WTC11 (cell line): ENCODE results near the gene LRRC27. TPM values are rescaled to one million over a fixed set of nuclear protein-coding genes. Genes with fewer than 3 reads are reported as not detected.

Experiments
- ATAC-seq: fragments of 200-7000 bp; cut with Tn5 transposase; 2 replicates; pipeline ENCODE4 v1.10.0; 2021; ENCODE audit warnings: mild to moderate bottlenecking, moderate library complexity
- CTCF ChIA-PET: fragments of 300-600 bp; sonication (Branson Sonifier 250); formaldehyde crosslinking; loops from one replicate; lab custom pipeline; 2021; ENCODE audit warnings: antibody characterized with exemption; lab: Charles Lee
- POLR2A ChIA-PET: fragments of 350-600 bp; sonication (Branson Sonifier 250); formaldehyde crosslinking; loops from one replicate; lab custom pipeline; 2021; ENCODE audit warnings: antibody characterized with exemption; lab: Charles Lee
- DNase-seq: peaks from one replicate; pipeline ENCODE4 v3.0.0; 2021; ENCODE audit warnings: low spot score
- H3K27ac Mint-ChIP-seq: 2 replicates; pipeline ENCODE4 v1.8.0; 2021; ENCODE audit warnings: mixed read lengths
- H3K27me3 Mint-ChIP-seq: 2 replicates; pipeline ENCODE4 v1.8.0; 2021; ENCODE audit warnings: low read depth, mild to moderate bottlenecking, moderate library complexity, mixed read lengths
- H3K36me3 Mint-ChIP-seq: 2 replicates; pipeline ENCODE4 v1.8.0; 2021; ENCODE audit warnings: mixed read lengths
- H3K4me1 Mint-ChIP-seq: 2 replicates; pipeline ENCODE4 v1.8.0; 2022; ENCODE audit warnings: mixed read lengths
- H3K4me3 Mint-ChIP-seq: 2 replicates; pipeline ENCODE4 v1.8.0; 2021; ENCODE audit warnings: mild to moderate bottlenecking, moderate library complexity, mixed read lengths
- H3K9me3 Mint-ChIP-seq: 2 replicates; pipeline ENCODE4 v1.8.0; 2021; ENCODE audit warnings: mixed read lengths
- ETV6 ChIP-seq: sonication (generic); formaldehyde crosslinking; IDR thresholded peaks from 2 replicates; pipeline ENCODE4 v1.8.1; 2022; ENCODE audit warnings: mild to moderate bottlenecking, missing genetic modification reagents
- JAZF1 ChIP-seq: fragments of 250-450 bp; sonication (Bioruptor Pico); IDR thresholded peaks from 2 replicates; pipeline ENCODE4 v1.9.0; 2021; ENCODE audit warnings: moderate library complexity, mild to moderate bottlenecking, inconsistent platforms
- RELA ChIP-seq: sonication (generic); formaldehyde crosslinking; IDR thresholded peaks from 2 replicates; pipeline ENCODE4 v1.8.1; 2022; ENCODE audit warnings: missing genetic modification reagents, mild to moderate bottlenecking, borderline replicate concordance
- TP53 ChIP-seq: sonication (generic); formaldehyde crosslinking; IDR thresholded peaks from 2 replicates; pipeline ENCODE4 v1.8.1; 2023; ENCODE audit warnings: mild to moderate bottlenecking, missing genetic modification reagents
- ZNF121 ChIP-seq: sonication (generic); formaldehyde crosslinking; IDR thresholded peaks from 2 replicates; pipeline ENCODE4 v1.8.0; 2023; ENCODE audit warnings: missing genetic modification reagents
- ZNF232 ChIP-seq: sonication (generic); formaldehyde crosslinking; IDR thresholded peaks from 2 replicates; pipeline ENCODE4 v1.8.0; 2022; ENCODE audit warnings: mild to moderate bottlenecking, missing genetic modification reagents
- ZNF317 ChIP-seq: sonication (generic); formaldehyde crosslinking; IDR thresholded peaks from 2 replicates; pipeline ENCODE4 v1.8.1; 2023; ENCODE audit warnings: low read depth, mild to moderate bottlenecking, moderate library complexity, missing genetic modification reagents, borderline replicate concordance
- total RNA-seq: library from RNA; stranded (reverse); gene quantifications from 3 replicates; pipeline ENCODE4 v1.2.3, GENCODE V29; 2021
- TF ChIP-seq, protein P1 (sequence below): sonication (generic); formaldehyde crosslinking; IDR thresholded peaks from 2 replicates; pipeline ENCODE4 v1.8.1; 2022; ENCODE audit warnings: mild to moderate bottlenecking, moderate library complexity, missing genetic modification reagents
- TF ChIP-seq, protein P2 (sequence below): sonication (generic); formaldehyde crosslinking; IDR thresholded peaks from 2 replicates; pipeline ENCODE4 v1.8.1; 2023; ENCODE audit warnings: mild to moderate bottlenecking, missing genetic modification reagents, borderline replicate concordance
- TF ChIP-seq, protein P3 (sequence below): sonication (generic); formaldehyde crosslinking; IDR thresholded peaks from 2 replicates; pipeline ENCODE4 v1.8.0; 2023; ENCODE audit warnings: mild to moderate bottlenecking, missing genetic modification reagents
- TF ChIP-seq, protein P4 (sequence below): fragments of 250-450 bp; sonication (Bioruptor Pico); IDR thresholded peaks from 2 replicates; pipeline ENCODE4 v1.8.0; 2021; ENCODE audit warnings: mild to moderate bottlenecking

The LRRC27 gene
- total RNA-seq, 1 experiment from 2014 or later, result 4.4 TPM

DNA sequence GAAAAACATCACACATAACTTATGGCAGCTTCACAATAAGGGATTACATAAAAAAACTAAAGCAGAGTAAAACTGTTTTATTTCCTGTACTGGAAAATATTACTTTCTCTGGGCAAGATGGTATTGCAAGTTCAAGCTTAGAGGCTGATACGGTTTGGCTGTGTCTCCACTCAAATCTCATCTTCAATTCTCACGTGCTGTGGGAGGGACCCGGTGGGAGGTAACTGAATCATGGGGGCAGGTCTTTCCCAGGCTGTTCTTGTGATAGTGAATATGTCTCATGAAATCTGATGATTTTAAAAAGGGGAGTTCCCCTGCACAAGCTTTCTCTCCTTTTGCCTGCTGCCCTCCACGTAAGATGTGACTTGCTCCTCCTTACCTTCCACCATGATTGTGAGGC lies 5.1 kb upstream of the LRRC27 start (continued):
- TF ChIP-seq, protein P1, sequence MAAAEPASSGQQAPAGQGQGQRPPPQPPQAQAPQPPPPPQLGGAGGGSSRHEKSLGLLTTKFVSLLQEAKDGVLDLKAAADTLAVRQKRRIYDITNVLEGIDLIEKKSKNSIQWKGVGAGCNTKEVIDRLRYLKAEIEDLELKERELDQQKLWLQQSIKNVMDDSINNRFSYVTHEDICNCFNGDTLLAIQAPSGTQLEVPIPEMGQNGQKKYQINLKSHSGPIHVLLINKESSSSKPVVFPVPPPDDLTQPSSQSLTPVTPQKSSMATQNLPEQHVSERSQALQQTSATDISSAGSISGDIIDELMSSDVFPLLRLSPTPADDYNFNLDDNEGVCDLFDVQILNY (CRISPR knock-in tag), result no peak

DNA sequence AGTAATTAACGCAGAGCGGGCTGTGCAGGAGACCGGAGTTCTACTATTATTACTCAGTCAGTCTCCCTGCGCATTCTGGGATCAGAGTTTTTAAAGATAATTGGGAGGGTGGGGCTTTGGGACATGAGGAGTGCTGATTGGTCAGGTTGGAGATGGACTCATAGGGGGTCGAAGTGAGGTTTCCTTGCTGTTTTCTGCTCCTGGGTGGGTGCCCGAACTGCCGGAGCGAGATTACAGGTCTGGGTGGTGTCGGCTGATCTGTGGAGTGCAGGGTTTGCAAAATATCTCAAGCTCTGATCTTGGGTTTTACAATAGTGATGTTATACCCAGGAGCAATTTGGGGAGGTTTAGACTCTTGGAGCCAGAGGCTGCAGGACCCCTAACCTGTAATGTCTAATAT lies 3.9 kb upstream of the LRRC27 start:
- H3K4me1 Mint-ChIP-seq, result peaks cover 36% of the 10 kb centered on the region
- H3K27ac Mint-ChIP-seq, result peak overlapping the region; percentile 74; the same call in 1 of the 2 replicates
- ChIA-PET CTCF (no interaction called here), POLR2A (no interaction called here)
- H3K4me3 Mint-ChIP-seq, result no peak overlapping the region
- TF ChIP-seq, protein P2, sequence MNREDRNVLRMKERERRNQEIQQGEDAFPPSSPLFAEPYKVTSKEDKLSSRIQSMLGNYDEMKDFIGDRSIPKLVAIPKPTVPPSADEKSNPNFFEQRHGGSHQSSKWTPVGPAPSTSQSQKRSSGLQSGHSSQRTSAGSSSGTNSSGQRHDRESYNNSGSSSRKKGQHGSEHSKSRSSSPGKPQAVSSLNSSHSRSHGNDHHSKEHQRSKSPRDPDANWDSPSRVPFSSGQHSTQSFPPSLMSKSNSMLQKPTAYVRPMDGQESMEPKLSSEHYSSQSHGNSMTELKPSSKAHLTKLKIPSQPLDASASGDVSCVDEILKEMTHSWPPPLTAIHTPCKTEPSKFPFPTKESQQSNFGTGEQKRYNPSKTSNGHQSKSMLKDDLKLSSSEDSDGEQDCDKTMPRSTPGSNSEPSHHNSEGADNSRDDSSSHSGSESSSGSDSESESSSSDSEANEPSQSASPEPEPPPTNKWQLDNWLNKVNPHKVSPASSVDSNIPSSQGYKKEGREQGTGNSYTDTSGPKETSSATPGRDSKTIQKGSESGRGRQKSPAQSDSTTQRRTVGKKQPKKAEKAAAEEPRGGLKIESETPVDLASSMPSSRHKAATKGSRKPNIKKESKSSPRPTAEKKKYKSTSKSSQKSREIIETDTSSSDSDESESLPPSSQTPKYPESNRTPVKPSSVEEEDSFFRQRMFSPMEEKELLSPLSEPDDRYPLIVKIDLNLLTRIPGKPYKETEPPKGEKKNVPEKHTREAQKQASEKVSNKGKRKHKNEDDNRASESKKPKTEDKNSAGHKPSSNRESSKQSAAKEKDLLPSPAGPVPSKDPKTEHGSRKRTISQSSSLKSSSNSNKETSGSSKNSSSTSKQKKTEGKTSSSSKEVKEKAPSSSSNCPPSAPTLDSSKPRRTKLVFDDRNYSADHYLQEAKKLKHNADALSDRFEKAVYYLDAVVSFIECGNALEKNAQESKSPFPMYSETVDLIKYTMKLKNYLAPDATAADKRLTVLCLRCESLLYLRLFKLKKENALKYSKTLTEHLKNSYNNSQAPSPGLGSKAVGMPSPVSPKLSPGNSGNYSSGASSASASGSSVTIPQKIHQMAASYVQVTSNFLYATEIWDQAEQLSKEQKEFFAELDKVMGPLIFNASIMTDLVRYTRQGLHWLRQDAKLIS (CRISPR knock-in tag), result no peak
- TF ChIP-seq JAZF1 (CRISPR knock-in tag), result no peak
- DNase-seq (no peak), ATAC-seq (no peak)
- 0 out of 2 replicates have a peak, but pooled peaks cover 12% of the 10 kb centered on the region for H3K9me3 Mint-ChIP-seq
- peaks cover 32% of the 10 kb centered on the region for H3K36me3 Mint-ChIP-seq
- peaks cover 6% of the 10 kb centered on the region for H3K27me3 Mint-ChIP-seq

DNA sequence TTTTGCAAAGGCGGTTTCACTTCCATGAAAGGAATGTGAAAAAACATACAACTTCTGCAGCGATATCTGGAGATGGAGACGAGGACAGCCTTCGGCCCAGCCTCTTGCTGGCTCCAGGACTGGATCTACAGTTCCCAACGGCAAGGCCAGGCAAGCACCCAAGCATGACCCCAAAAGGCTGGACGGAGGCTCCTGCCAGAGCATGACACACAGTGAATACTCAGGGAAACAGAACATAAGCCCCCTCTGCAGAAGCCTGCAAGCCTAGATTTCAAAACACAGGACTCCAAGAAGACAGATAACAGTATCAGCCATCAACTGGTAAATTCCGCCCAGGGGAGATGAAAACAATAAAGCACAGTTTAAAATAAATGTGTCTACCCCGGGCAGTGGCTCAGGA lies 3.3 kb upstream of the LRRC27 start:
- ATAC-seq (no peak), DNase-seq (no peak)
- ChIA-PET CTCF (no interaction called here), POLR2A (no interaction called here)
- Mint-ChIP-seq H3K4me1 (peaks cover 36% of the 10 kb centered on the region), H3K27me3 (peaks cover 12% of the 10 kb centered on the region), H3K9me3 (0 out of 2 replicates have a peak, but pooled peaks cover 12% of the 10 kb centered on the region), H3K36me3 (peaks cover 32% of the 10 kb centered on the region), H3K4me3 (no peak overlapping the region), H3K27ac (no peak overlapping the region)
- TF ChIP-seq ZNF232 (no peak), ETV6 (CRISPR knock-in tag) (no peak), ZNF317 (CRISPR knock-in tag) (no peak), TP53 (CRISPR knock-in tag) (no peak), ZNF121 (CRISPR knock-in tag) (no peak), RELA (CRISPR knock-in tag) (no peak)
- TF ChIP-seq, protein P3, sequence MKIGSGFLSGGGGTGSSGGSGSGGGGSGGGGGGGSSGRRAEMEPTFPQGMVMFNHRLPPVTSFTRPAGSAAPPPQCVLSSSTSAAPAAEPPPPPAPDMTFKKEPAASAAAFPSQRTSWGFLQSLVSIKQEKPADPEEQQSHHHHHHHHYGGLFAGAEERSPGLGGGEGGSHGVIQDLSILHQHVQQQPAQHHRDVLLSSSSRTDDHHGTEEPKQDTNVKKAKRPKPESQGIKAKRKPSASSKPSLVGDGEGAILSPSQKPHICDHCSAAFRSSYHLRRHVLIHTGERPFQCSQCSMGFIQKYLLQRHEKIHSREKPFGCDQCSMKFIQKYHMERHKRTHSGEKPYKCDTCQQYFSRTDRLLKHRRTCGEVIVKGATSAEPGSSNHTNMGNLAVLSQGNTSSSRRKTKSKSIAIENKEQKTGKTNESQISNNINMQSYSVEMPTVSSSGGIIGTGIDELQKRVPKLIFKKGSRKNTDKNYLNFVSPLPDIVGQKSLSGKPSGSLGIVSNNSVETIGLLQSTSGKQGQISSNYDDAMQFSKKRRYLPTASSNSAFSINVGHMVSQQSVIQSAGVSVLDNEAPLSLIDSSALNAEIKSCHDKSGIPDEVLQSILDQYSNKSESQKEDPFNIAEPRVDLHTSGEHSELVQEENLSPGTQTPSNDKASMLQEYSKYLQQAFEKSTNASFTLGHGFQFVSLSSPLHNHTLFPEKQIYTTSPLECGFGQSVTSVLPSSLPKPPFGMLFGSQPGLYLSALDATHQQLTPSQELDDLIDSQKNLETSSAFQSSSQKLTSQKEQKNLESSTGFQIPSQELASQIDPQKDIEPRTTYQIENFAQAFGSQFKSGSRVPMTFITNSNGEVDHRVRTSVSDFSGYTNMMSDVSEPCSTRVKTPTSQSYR, result no peak
- TF ChIP-seq, protein P1 (CRISPR knock-in tag), result no peak
- TF ChIP-seq, protein P4, sequence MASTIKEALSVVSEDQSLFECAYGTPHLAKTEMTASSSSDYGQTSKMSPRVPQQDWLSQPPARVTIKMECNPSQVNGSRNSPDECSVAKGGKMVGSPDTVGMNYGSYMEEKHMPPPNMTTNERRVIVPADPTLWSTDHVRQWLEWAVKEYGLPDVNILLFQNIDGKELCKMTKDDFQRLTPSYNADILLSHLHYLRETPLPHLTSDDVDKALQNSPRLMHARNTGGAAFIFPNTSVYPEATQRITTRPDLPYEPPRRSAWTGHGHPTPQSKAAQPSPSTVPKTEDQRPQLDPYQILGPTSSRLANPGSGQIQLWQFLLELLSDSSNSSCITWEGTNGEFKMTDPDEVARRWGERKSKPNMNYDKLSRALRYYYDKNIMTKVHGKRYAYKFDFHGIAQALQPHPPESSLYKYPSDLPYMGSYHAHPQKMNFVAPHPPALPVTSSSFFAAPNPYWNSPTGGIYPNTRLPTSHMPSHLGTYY, result no peak
